Natural killer cell (primary cell): Measurements from ENCODE around the gene SLC19A3. TPM values are rescaled to one million over a fixed set of nuclear protein-coding genes. Genes with fewer than 3 reads are reported as not detected.
"Not testable (repeated sequence)": the region's sequence is repeated elsewhere in the genome, so short reads cannot be mapped to it uniquely, and the experiment has no call there.

Experiments
- ATAC-seq, 3 donors: fragments of 150-1000 bp in 2 of 3; fragments of 200-7000 bp in 1 of 3; cut with Tn5 transposase; 1 replicate in 1 of 3; 2 replicates in 2 of 3; pipeline ENCODE4 v1.10.0; 2021; ENCODE audit warnings: mild to moderate bottlenecking in 2 of 3, moderate library complexity in 2 of 3
- DNase-seq, 2 donors: peaks; one replicate each; pipeline versions ENCODE4 v3.0.0 to v3.0.0-alpha.2; 2013 to 2021; ENCODE audit warnings: mixed read lengths in 1 of 2
- H3K27ac ChIP-seq: one replicate; pipeline ENCODE4 v1.5.1; 2013; ENCODE audit warnings: mild to moderate bottlenecking, low read length
- H3K27me3 ChIP-seq: one replicate; pipeline ENCODE4 v1.6.1; 2013; ENCODE audit warnings: low read length; ENCODE audit not compliant: control insufficient read depth, insufficient read depth
- H3K36me3 ChIP-seq: one replicate; pipeline ENCODE4 v1.6.1; 2013; ENCODE audit warnings: low read length; ENCODE audit not compliant: control insufficient read depth, insufficient read depth
- H3K4me1 ChIP-seq: one replicate; pipeline ENCODE4 v1.6.1; 2013; ENCODE audit warnings: low read length; ENCODE audit not compliant: control insufficient read depth, insufficient read depth
- H3K4me3 ChIP-seq: one replicate; pipeline ENCODE4 v1.5.1; 2013; ENCODE audit warnings: low read length
- H3K9me3 ChIP-seq: one replicate; pipeline ENCODE4 v1.6.1; 2013; ENCODE audit warnings: low read length; ENCODE audit not compliant: control insufficient read depth, insufficient read depth
- H3K27ac Mint-ChIP-seq, 2 donors: one replicate each; pipeline ENCODE4 v1.8.0; 2022; ENCODE audit warnings: mild to moderate bottlenecking in 2 of 2, mixed read lengths in 2 of 2, moderate library complexity in 1 of 2
- H3K27me3 Mint-ChIP-seq, 2 donors: one replicate each; pipeline ENCODE4 v1.8.0; 2022; ENCODE audit warnings: low read depth in 2 of 2, mixed read lengths in 2 of 2
- H3K36me3 Mint-ChIP-seq: one replicate; pipeline ENCODE4 v1.8.0; 2022; ENCODE audit warnings: mixed read lengths
- H3K4me1 Mint-ChIP-seq, 2 donors: one replicate each; pipeline ENCODE4 v1.8.0; 2022; ENCODE audit warnings: mixed read lengths in 2 of 2
- H3K4me3 Mint-ChIP-seq: one replicate; pipeline ENCODE4 v1.8.0; 2022; ENCODE audit warnings: mild to moderate bottlenecking, moderate library complexity, mixed read lengths
- H3K9me3 Mint-ChIP-seq, 2 donors: one replicate each; pipeline ENCODE4 v1.8.0; 2022; ENCODE audit warnings: mixed read lengths in 2 of 2
- WGBS: methylation state at CpG from one replicate; pipeline ENCODE4 v1.1.7; 2013; ENCODE audit warnings: missing lambda C conversion rate; ENCODE audit not compliant: insufficient coverage; 5-methylcytosine and 5-hydroxymethylcytosine counted together
- intact Hi-C: fragments of 100-400 bp; cut with micrococcal nuclease; formaldehyde crosslinking; loops from one replicate; pipeline ENCODE4 v1.14.2; 2022
- total RNA-seq, 4 donors: library from RNA; stranded (reverse); fragments of 120-200 nt in 1 of 4; gene quantifications; one replicate each; pipeline versions ENCODE4 v1.2.3 to v1.2.4, GENCODE V29; 2013 to 2022
- TF ChIP-seq, protein P1 (sequence below): fragments of 200-600 bp; IDR thresholded peaks from one replicate; pipeline ENCODE4 v1.8.0; 2022; ENCODE audit warnings: antibody characterized with exemption

The SLC19A3 gene
- total RNA-seq, 3 donors from 2014 or later (not counting 1 experiment from before 2014, with no cell fraction given) = not detected

DNA sequence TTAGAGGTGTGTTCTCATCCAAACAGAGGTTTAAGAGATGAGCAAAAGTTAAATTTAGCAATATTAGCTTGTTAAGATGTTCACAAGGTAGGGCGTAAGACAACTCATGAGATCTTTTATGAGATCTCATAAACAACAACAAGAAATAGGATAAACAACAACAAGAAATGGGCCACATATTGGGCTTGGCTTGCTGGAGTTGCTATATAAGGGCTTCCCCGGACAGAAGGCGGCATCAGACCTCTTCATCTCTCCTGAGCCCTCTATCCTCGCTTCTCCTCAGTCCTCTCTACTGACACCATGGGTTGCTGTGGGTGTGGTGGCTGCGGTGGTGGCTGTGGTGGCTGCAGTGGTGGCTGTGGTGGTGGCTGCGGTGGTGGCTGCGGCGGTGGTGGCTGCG is 27.8 kb upstream of the SLC19A3 start, which contains the start of gene SCYGR8:
SCYGR8 (plus strand) TSS at position 301 of the 400 bp plus-strand sequence; CDS start at position 301, 0 bp downstream.
- ATAC-seq = no peak
- no peak within 1 kb of the TSS for H3K27ac Mint-ChIP-seq

DNA sequence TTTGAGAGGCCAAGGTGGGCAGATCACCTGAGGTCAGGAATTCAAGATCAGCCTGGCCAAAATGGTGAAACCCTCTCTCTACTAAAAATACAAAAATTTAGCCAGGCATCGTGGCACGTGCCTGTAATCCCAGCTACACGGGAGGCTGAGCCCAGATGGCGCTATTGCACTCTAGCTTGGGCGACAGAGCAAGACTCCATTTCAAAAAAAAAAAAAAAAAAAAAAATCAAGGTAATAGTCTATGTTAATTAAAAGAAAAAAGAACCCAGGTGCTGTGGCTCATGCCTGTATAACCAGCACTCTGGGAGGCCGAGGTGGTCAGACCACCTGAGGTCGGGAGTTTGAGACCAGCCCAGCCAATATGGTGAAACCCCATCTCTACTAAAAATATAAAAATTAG is 22.9 kb upstream of the SLC19A3 start:
- H3K4me1 Mint-ChIP-seq, H3K9me3 ChIP-seq, ATAC-seq, H3K9me3 Mint-ChIP-seq, H3K4me1 ChIP-seq, H3K27ac Mint-ChIP-seq, H3K36me3 Mint-ChIP-seq, H3K4me3 ChIP-seq, H3K27me3 Mint-ChIP-seq, H3K4me3 Mint-ChIP-seq, H3K27me3 ChIP-seq, H3K27ac ChIP-seq, intact Hi-C loops, H3K36me3 ChIP-seq: not testable (repeated sequence)
- 89% methylated on average over 5 of the region's 7 CpGs for WGBS
- DNase-seq = peak in 1 of 2 donors; percentile 18

More for the DNA sequence above, 27.8 kb upstream of the SLC19A3 start, which contains the start of gene SCYGR8:
- 100% methylated on average over 1 of the region's 9 CpGs for WGBS
- H3K4me1 ChIP-seq = no peaks in the 10 kb centered on the region
- Mint-ChIP-seq H3K36me3 (no peaks in the 10 kb centered on the region), H3K9me3 (no peaks in the 10 kb centered on the region), H3K4me1 (no peaks in the 10 kb centered on the region), H3K27me3 (peaks cover 0 to 3% of the 10 kb centered on the region in 2 donors), H3K4me3 (no peak within 1 kb of the TSS)
- H3K27ac ChIP-seq = no peak within 1 kb of the TSS
- TF ChIP-seq, protein P1, sequence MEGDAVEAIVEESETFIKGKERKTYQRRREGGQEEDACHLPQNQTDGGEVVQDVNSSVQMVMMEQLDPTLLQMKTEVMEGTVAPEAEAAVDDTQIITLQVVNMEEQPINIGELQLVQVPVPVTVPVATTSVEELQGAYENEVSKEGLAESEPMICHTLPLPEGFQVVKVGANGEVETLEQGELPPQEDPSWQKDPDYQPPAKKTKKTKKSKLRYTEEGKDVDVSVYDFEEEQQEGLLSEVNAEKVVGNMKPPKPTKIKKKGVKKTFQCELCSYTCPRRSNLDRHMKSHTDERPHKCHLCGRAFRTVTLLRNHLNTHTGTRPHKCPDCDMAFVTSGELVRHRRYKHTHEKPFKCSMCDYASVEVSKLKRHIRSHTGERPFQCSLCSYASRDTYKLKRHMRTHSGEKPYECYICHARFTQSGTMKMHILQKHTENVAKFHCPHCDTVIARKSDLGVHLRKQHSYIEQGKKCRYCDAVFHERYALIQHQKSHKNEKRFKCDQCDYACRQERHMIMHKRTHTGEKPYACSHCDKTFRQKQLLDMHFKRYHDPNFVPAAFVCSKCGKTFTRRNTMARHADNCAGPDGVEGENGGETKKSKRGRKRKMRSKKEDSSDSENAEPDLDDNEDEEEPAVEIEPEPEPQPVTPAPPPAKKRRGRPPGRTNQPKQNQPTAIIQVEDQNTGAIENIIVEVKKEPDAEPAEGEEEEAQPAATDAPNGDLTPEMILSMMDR = no peak
- DNase-seq = no peak
- H3K9me3 ChIP-seq = no peaks in the 10 kb centered on the region
- no peak within 1 kb of the TSS for H3K4me3 ChIP-seq
- no peaks in the 10 kb centered on the region for H3K36me3 ChIP-seq
- intact Hi-C loops = no loop called here
- H3K27me3 ChIP-seq = no peaks in the 10 kb centered on the region

DNA sequence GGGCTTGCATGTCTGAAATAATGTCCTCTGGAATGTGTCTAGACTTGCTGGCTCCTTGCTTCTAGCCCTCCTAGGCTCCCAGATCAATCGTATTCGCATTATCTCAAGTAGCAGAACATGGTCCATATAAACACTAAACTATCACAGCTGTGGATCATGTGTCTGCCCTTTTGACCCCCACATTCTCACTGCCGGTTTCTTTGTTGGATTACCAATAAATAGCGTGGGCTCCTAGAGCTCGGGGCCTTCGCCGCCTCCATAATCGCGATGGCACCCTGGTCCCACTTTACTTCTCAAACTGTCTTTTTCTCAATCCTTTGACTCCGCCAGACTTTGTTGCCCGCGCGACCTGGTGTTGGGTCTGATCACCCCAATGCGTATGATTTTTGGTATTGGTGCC is 21.5 kb upstream of the SLC19A3 start:
- no peak for ATAC-seq
- no peak for DNase-seq
- intact Hi-C loops = no loop called here
- Histone ChIP-seq H3K27me3 (no peaks in the 10 kb centered on the region), H3K4me1 (no peaks in the 10 kb centered on the region), H3K4me3 (no peak overlapping the region), H3K27ac (no peak overlapping the region), H3K36me3 (no peaks in the 10 kb centered on the region), H3K9me3 (no peaks in the 10 kb centered on the region)
- 96% methylated on average over 14 of the region's 14 CpGs for WGBS
- H3K9me3 Mint-ChIP-seq = no peaks in the 10 kb centered on the region
- no peaks in the 10 kb centered on the region for H3K36me3 Mint-ChIP-seq
- TF ChIP-seq, protein P1 = no peak
- H3K4me1 Mint-ChIP-seq = no peaks in the 10 kb centered on the region
- no peak overlapping the region for H3K4me3 Mint-ChIP-seq
- H3K27me3 Mint-ChIP-seq = peaks cover 0 to 7% of the 10 kb centered on the region in 2 donors
- H3K27ac Mint-ChIP-seq = no peak overlapping the region

DNA sequence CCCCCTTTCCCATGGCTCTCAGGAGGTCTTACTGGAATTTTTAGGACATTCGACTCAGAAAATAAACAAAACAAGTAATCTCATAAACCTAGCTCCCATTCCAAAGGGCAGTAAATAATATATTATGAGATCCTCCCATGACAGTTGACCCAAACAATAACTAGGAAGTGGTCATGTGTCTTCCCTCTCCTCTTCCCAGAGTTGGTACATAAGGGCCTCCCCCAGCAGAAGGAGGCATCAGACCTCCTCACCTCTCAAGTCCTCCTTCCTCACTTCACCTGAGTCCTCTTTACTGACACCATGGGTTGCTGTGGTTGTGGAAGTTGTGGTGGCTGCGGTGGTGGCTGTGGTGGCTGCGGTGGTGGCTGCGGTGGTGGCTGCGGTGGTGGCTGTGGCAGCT is 10.2 kb upstream of the SLC19A3 start, which contains the start of gene SCYGR7:
SCYGR7 (plus strand) TSS at position 301 of the 400 bp plus-strand sequence; CDS start at position 301, 0 bp downstream.
- Histone ChIP-seq H3K4me1 (no peaks in the 10 kb centered on the region), H3K4me3 (no peak within 1 kb of the TSS), H3K27me3 (no peaks in the 10 kb centered on the region), H3K36me3 (no peaks in the 10 kb centered on the region), H3K27ac (no peak within 1 kb of the TSS), H3K9me3 (no peaks in the 10 kb centered on the region)
- intact Hi-C loops = no loop called here
- no peaks in the 10 kb centered on the region for H3K9me3 Mint-ChIP-seq
- no peak within 1 kb of the TSS for H3K4me3 Mint-ChIP-seq
- TF ChIP-seq, protein P1 = no peak
- H3K27me3 Mint-ChIP-seq = peaks cover 0 to 6% of the 10 kb centered on the region in 2 donors
- H3K27ac Mint-ChIP-seq = no peak within 1 kb of the TSS
- WGBS = 98% methylated on average over 4 of the region's 5 CpGs
- no peak for DNase-seq
- H3K36me3 Mint-ChIP-seq = no peaks in the 10 kb centered on the region
- no peak for ATAC-seq
- no peaks in the 10 kb centered on the region for H3K4me1 Mint-ChIP-seq
